HepG2 (cell line): Measurements from ENCODE around the gene LRRC53.

Experiments used
- ETV6 ChIP-seq: sonication (generic); formaldehyde crosslinking; conservative IDR thresholded peaks from 2 replicates; pipeline ENCODE4 v1.4.0; 2020; ENCODE audit warnings: missing genetic modification reagents
- ZNF232 ChIP-seq: sonication (generic); formaldehyde crosslinking; IDR thresholded peaks from 2 replicates; pipeline ENCODE4 v1.4.0; 2020; ENCODE audit warnings: missing genetic modification reagents, borderline replicate concordance

DNA sequence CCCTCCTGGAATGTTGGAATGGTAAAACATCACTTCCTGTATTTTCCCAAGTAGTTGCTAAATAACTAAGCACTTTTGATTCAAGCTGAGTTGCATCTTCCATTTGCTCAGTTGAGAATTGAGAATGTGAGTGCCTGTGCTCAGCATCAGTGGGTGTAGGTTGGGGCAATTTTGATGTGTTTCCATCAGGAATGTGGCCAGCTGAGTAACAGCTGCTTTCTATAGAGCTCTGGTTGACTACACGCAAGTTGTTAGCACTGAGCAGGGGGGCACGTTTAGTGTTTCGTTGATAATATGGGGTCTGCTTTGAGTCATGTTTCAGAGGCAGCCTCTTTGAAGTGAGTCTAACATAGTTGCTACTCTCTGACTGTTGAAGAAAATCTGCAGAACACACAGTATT is 41.5 kb downstream of the LRRC53 start:
- no peak for TF ChIP-seq ETV6
- no peak for TF ChIP-seq ZNF232 (CRISPR knock-in tag)
